ENCODE data around the gene YES1.
"Not testable (repeated sequence)": the region's sequence is repeated elsewhere in the genome, so short reads cannot be mapped to it uniquely, and the experiment has no call there.

Gene YES1

DNA sequence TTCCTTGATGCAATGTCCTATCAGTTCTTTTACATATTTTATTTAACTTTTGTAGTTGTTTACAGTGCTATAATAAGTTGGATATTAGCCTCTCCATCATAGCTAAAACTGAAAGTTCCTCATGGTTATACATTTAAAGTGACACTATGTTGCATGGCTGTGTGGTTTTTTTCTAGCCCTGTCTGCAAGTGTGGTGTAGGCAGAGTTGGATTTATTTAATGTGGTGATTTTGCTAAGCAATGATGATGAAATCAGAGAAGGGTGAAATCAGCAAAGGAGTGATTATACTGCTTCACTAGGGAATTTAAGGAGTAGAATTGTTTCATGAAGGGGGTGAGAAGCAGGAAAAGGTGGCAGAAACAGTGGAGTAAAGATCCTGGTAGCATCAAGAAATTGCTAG lies 81.3 kb downstream of the YES1 start:
- DNase-seq (ENCODE audit: low read depth) = no peak
- TF ChIP-seq, protein P1, sequence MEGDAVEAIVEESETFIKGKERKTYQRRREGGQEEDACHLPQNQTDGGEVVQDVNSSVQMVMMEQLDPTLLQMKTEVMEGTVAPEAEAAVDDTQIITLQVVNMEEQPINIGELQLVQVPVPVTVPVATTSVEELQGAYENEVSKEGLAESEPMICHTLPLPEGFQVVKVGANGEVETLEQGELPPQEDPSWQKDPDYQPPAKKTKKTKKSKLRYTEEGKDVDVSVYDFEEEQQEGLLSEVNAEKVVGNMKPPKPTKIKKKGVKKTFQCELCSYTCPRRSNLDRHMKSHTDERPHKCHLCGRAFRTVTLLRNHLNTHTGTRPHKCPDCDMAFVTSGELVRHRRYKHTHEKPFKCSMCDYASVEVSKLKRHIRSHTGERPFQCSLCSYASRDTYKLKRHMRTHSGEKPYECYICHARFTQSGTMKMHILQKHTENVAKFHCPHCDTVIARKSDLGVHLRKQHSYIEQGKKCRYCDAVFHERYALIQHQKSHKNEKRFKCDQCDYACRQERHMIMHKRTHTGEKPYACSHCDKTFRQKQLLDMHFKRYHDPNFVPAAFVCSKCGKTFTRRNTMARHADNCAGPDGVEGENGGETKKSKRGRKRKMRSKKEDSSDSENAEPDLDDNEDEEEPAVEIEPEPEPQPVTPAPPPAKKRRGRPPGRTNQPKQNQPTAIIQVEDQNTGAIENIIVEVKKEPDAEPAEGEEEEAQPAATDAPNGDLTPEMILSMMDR (conservative IDR thresholded peaks at IDR 0.05; ENCODE audit: low read depth, low read length) = no peak
- no peak overlapping the region for H3K4me3 ChIP-seq (ENCODE audit: low read depth, low read length)

DNA sequence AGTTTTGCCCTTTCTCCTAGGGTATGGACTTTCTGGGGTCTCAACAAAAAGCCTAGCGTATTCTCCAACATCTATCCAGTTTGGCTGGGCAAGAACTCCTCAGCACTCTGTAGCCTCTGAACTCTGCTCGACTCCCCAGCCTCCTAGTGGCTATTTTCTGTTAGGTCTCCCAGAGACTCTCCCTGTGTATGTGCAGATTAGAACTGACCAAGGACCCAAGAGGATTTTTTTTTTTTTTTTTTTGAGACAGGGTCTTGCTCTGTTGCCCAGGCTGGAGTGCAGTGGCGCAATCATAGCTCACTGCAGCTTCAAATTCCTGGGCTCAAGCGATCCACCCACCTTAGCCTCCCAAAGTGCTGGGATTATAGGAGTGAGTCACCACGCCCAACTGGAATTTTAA lies 81.9 kb downstream of the YES1 start:
- DNase-seq (ENCODE audit: low read depth) = peak; percentile 25
- TF ChIP-seq, protein P1 (conservative IDR thresholded peaks at IDR 0.05; ENCODE audit: low read depth, low read length) = peak; percentile 47
- not testable (repeated sequence) for H3K4me3 ChIP-seq (ENCODE audit: low read depth, low read length)

DNA sequence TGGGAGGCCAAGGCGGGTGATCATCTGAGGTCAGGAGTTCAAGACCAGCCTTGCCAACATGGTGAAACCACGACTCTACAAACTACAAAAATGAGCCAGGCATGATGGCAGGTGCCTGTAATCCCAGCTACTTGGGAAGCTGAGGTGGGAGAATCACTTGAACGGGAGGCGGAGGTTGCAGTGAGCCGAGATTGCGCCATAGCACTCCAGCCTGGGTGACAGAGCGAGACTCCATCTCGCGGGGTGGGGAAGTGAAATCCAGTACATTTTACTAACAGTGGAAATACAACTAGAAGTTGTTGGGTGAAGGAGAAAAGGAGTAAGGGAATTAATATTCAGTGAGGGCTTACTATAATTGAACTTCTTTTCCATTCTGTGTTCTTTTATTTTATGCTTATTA lies 86.4 kb downstream of the YES1 start:
- TF ChIP-seq, protein P1 (conservative IDR thresholded peaks at IDR 0.05; ENCODE audit: low read depth, low read length) = no peak
- no peak overlapping the region for H3K4me3 ChIP-seq (ENCODE audit: low read depth, low read length)
- no peak for DNase-seq (ENCODE audit: low read depth)

DNA sequence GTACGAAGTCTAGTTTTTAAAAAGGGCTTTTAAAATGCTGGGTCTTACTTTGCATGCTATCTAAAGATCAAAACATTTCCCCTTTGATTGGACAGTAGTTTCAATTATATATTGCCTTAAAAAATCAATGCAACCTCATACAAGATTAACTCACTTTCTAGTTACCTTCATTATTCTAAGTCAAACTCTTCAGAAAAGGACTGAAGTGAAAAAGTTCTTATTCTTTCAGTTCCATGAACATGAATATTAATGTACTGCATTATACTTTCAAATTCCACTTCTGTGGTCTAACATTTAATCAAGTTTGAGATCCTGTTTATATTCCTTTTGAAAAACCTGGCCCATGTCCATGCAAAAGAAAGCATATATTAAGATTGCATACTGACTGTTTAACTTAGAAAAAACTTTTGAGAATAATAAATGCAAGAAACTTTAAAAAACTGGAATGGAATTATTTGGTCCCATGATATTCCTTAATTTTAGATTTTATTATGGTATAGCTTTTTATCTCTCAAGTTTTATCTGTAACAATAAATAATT lies 88.4 kb downstream of the YES1 start:
- DNase-seq (ENCODE audit: low read depth) = no peak
- no peak overlapping the region for H3K4me3 ChIP-seq (ENCODE audit: low read depth, low read length)
- TF ChIP-seq, protein P1 (conservative IDR thresholded peaks at IDR 0.05; ENCODE audit: low read depth, low read length) = no peak

DNA sequence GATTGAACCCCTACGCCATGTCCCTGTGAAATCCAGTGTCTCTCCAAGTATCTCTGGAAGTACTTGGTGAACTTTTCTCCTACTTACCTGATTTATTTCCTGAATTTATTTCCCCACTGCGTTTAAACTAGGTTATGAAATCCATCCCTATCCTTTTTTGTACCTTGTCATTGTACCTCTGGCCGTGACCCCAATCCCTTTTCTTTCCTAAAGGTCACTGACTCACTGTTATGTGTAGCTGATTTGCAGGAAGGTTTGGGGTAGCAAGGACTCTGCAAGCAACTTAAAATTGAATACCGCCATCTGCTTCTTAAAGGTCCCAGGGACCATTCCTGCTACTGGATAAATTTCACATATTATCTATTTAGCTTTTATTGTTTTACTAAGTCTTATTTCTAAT lies 95.0 kb downstream of the YES1 start:
- DNase-seq (ENCODE audit: low read depth) = no peak
- no peak overlapping the region for H3K4me3 ChIP-seq (ENCODE audit: low read depth, low read length)
- TF ChIP-seq, protein P1 (conservative IDR thresholded peaks at IDR 0.05; ENCODE audit: low read depth, low read length) = no peak

DNA sequence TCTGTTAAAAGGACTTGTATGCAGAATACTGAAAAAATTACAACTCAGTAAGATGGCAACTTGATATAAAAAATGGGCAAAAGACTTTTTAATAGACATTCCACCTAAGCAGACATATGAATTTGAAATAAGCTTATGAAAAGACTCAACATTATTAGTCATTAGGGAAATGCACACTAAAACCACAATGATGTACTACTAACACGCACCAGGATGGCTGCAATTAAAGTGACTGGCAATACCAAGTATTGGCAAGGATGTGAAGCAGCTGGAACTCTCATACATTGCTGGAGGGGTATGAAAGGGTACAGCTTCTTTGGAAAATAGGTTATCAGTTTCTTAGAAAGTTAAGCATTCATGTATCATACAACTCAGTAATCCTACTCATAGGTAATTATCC lies 96.4 kb downstream of the YES1 start:
- TF ChIP-seq, protein P1 (conservative IDR thresholded peaks at IDR 0.05; ENCODE audit: low read depth, low read length) = no peak
- DNase-seq (ENCODE audit: low read depth) = peak; percentile 31
- no peak overlapping the region for H3K4me3 ChIP-seq (ENCODE audit: low read depth, low read length)

DNA sequence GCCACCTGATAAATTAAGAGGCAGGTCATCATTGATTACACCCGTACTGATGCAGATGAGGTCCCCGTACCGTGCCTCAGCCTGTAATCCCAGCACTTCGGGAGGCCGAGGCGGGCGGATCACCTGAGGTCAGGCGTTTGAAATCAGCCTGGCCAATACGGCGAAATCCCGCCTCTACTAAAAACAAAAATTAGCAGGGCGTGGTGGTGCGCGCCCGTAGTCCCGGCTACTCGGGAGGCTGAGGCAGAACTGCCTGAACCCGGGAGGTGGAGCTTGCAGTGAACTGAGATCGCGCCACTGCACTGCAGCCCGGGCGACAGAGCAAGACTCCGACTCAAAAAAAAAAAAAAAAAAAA lies 98.9 kb downstream of the YES1 start:
- peak overlapping the region; percentile 81 for H3K4me3 ChIP-seq (ENCODE audit: low read depth, low read length)
- DNase-seq (ENCODE audit: low read depth) = no peak
- TF ChIP-seq, protein P1 (conservative IDR thresholded peaks at IDR 0.05; ENCODE audit: low read depth, low read length) = no peak

Measured in choroid plexus epithelial cell (primary cell).